ENCODE results near the gene MPRIP.

GRCh38 chr17:17035490-17035889 is 6.8 kb upstream of the MPRIP start:
- TF ChIP-seq POLR2A (IDR thresholded peaks at IDR 0.05) (no peak), CTCF (IDR thresholded peaks at IDR 0.05) (no peak)
